Natural killer cell (primary cell): Measurements from ENCODE around the gene DDX10. TPM values are rescaled to one million over a fixed set of nuclear protein-coding genes. Genes with fewer than 3 reads are reported as not detected.

ENCODE experiments used
- ATAC-seq, 3 donors: fragments of 150-1000 bp in 2 of 3; fragments of 200-7000 bp in 1 of 3; cut with Tn5 transposase; 1 replicate in 1 of 3; 2 replicates in 2 of 3; pipeline ENCODE4 v1.10.0; 2021; ENCODE audit warnings: mild to moderate bottlenecking in 2 of 3, moderate library complexity in 2 of 3
- DNase-seq, 2 donors: peaks; one replicate each; pipeline versions ENCODE4 v3.0.0 to v3.0.0-alpha.2; 2013 to 2021; ENCODE audit warnings: mixed read lengths in 1 of 2
- H3K27ac ChIP-seq: one replicate; pipeline ENCODE4 v1.5.1; 2013; ENCODE audit warnings: mild to moderate bottlenecking, low read length
- H3K27me3 ChIP-seq: one replicate; pipeline ENCODE4 v1.6.1; 2013; ENCODE audit warnings: low read length; ENCODE audit not compliant: control insufficient read depth, insufficient read depth
- H3K36me3 ChIP-seq: one replicate; pipeline ENCODE4 v1.6.1; 2013; ENCODE audit warnings: low read length; ENCODE audit not compliant: control insufficient read depth, insufficient read depth
- H3K4me1 ChIP-seq: one replicate; pipeline ENCODE4 v1.6.1; 2013; ENCODE audit warnings: low read length; ENCODE audit not compliant: control insufficient read depth, insufficient read depth
- H3K4me3 ChIP-seq: one replicate; pipeline ENCODE4 v1.5.1; 2013; ENCODE audit warnings: low read length
- H3K9me3 ChIP-seq: one replicate; pipeline ENCODE4 v1.6.1; 2013; ENCODE audit warnings: low read length; ENCODE audit not compliant: control insufficient read depth, insufficient read depth
- H3K27ac Mint-ChIP-seq, 2 donors: one replicate each; pipeline ENCODE4 v1.8.0; 2022; ENCODE audit warnings: mild to moderate bottlenecking in 2 of 2, mixed read lengths in 2 of 2, moderate library complexity in 1 of 2
- H3K27me3 Mint-ChIP-seq, 2 donors: one replicate each; pipeline ENCODE4 v1.8.0; 2022; ENCODE audit warnings: low read depth in 2 of 2, mixed read lengths in 2 of 2
- H3K36me3 Mint-ChIP-seq: one replicate; pipeline ENCODE4 v1.8.0; 2022; ENCODE audit warnings: mixed read lengths
- H3K4me1 Mint-ChIP-seq, 2 donors: one replicate each; pipeline ENCODE4 v1.8.0; 2022; ENCODE audit warnings: mixed read lengths in 2 of 2
- H3K4me3 Mint-ChIP-seq: one replicate; pipeline ENCODE4 v1.8.0; 2022; ENCODE audit warnings: mild to moderate bottlenecking, moderate library complexity, mixed read lengths
- H3K9me3 Mint-ChIP-seq, 2 donors: one replicate each; pipeline ENCODE4 v1.8.0; 2022; ENCODE audit warnings: mixed read lengths in 2 of 2
- CTCF ChIP-seq: fragments of 200-600 bp; IDR thresholded peaks from one replicate; pipeline ENCODE4 v1.8.0; 2022; ENCODE audit warnings: antibody characterized with exemption
- WGBS: methylation state at CpG from one replicate; pipeline ENCODE4 v1.1.7; 2013; ENCODE audit warnings: missing lambda C conversion rate; ENCODE audit not compliant: insufficient coverage; 5-methylcytosine and 5-hydroxymethylcytosine counted together
- intact Hi-C: fragments of 100-400 bp; cut with micrococcal nuclease; formaldehyde crosslinking; loops from one replicate; pipeline ENCODE4 v1.14.2; 2022
- total RNA-seq, 4 donors: library from RNA; stranded (reverse); fragments of 120-200 nt in 1 of 4; gene quantifications; one replicate each; pipeline versions ENCODE4 v1.2.3 to v1.2.4, GENCODE V29; 2013 to 2022

The DDX10 gene
- total RNA-seq, 3 donors from 2014 or later (not counting 1 experiment from before 2014, with no cell fraction given): 23.4 to 30.9 (median 24.9) TPM

- Mint-ChIP-seq H3K27me3 (peaks cover 0 to 4% of the 10 kb centered on the region in 2 donors), H3K4me1 (no peaks in the 10 kb centered on the region), H3K4me3 (no peak overlapping the region), H3K36me3 (no peaks in the 10 kb centered on the region), H3K9me3 (no peaks in the 10 kb centered on the region), H3K27ac (no peak overlapping the region)
- WGBS: 84% methylated on average over 6 of the region's 6 CpGs
- Histone ChIP-seq H3K4me3 (no peak overlapping the region), H3K9me3 (no peaks in the 10 kb centered on the region), H3K4me1 (no peaks in the 10 kb centered on the region), H3K36me3 (no peaks in the 10 kb centered on the region), H3K27ac (no peak overlapping the region), H3K27me3 (no peaks in the 10 kb centered on the region)
- ATAC-seq (no peak), DNase-seq (no peak)
- TF ChIP-seq CTCF: no peak
- intact Hi-C loops: no loop called here
Observed at GRCh38 chr11:108970221-108970991, 305.5 kb downstream of the DDX10 start.

- Histone ChIP-seq H3K9me3 (no peaks in the 10 kb centered on the region), H3K27me3 (no peaks in the 10 kb centered on the region), H3K4me3 (no peak overlapping the region), H3K27ac (no peak overlapping the region), H3K36me3 (no peaks in the 10 kb centered on the region), H3K4me1 (no peaks in the 10 kb centered on the region)
- Mint-ChIP-seq H3K9me3 (no peaks in the 10 kb centered on the region), H3K27ac (no peak overlapping the region), H3K4me1 (no peaks in the 10 kb centered on the region), H3K36me3 (no peaks in the 10 kb centered on the region), H3K27me3 (no peaks in the 10 kb centered on the region), H3K4me3 (no peak overlapping the region)
- 84% methylated on average over 12 of the region's 12 CpGs for WGBS
- intact Hi-C loops: no loop called here
- DNase-seq (no peak), ATAC-seq (no peak)
- TF ChIP-seq CTCF: no peak
Observed at GRCh38 chr11:108973402-108974162, 308.7 kb downstream of the DDX10 start.

GRCh38 chr11:108975026-108975425, 310.2 kb downstream of the DDX10 start:
- intact Hi-C loops: no loop called here
- 69% methylated on average over 2 of the region's 2 CpGs for WGBS
- no peak for DNase-seq
- no peaks in the 10 kb centered on the region for H3K4me1 Mint-ChIP-seq
- TF ChIP-seq CTCF: no peak
- peaks cover 0 to 4% of the 10 kb centered on the region in 2 donors for H3K27me3 Mint-ChIP-seq
- H3K36me3 Mint-ChIP-seq: no peaks in the 10 kb centered on the region
- no peak overlapping the region for H3K27ac Mint-ChIP-seq
- H3K9me3 ChIP-seq: no peaks in the 10 kb centered on the region
- H3K27ac ChIP-seq: no peak overlapping the region
- H3K36me3 ChIP-seq: no peaks in the 10 kb centered on the region
- no peak for ATAC-seq
- H3K27me3 ChIP-seq: no peaks in the 10 kb centered on the region
- no peak overlapping the region for H3K4me3 Mint-ChIP-seq
- no peaks in the 10 kb centered on the region for H3K9me3 Mint-ChIP-seq
- H3K4me3 ChIP-seq: no peak overlapping the region
- H3K4me1 ChIP-seq: no peaks in the 10 kb centered on the region
